Nephron (organoid): ENCODE data around the gene SEMA4C.

Source experiments
- H3K27ac Mint-ChIP-seq, 3 experiments: 2 replicates each; pipeline ENCODE4 v1.8.0; 2020; ENCODE audit warnings: mixed read lengths in 3 of 3, mild to moderate bottlenecking in 2 of 3, moderate library complexity in 1 of 3
- H3K27me3 Mint-ChIP-seq: 2 replicates; pipeline ENCODE4 v1.8.0; 2021; ENCODE audit warnings: low read depth, mild to moderate bottlenecking, moderate library complexity, mixed read lengths
- H3K36me3 Mint-ChIP-seq: 2 replicates; pipeline ENCODE4 v1.8.0; 2020; ENCODE audit warnings: low read depth, mixed read lengths
- H3K4me1 Mint-ChIP-seq: 2 replicates; pipeline ENCODE4 v1.8.0; 2020; ENCODE audit warnings: mixed read lengths
- H3K4me3 Mint-ChIP-seq, 3 experiments: 2 replicates each; pipeline ENCODE4 v1.8.0; 2020; ENCODE audit warnings: mild to moderate bottlenecking in 3 of 3, mixed read lengths in 3 of 3, moderate library complexity in 2 of 3
- H3K9me3 Mint-ChIP-seq: 2 replicates; pipeline ENCODE4 v1.8.0; 2020; ENCODE audit warnings: mixed read lengths
- CTCF ChIP-seq, 3 experiments: fragments of 200-600 bp; sonication (generic); IDR thresholded peaks; one replicate each; pipeline ENCODE4 v1.5.0; 2021; ENCODE audit warnings: antibody characterized with exemption in 3 of 3; ENCODE audit not compliant: unreplicated experiment in 3 of 3

The SEMA4C gene, protein sequence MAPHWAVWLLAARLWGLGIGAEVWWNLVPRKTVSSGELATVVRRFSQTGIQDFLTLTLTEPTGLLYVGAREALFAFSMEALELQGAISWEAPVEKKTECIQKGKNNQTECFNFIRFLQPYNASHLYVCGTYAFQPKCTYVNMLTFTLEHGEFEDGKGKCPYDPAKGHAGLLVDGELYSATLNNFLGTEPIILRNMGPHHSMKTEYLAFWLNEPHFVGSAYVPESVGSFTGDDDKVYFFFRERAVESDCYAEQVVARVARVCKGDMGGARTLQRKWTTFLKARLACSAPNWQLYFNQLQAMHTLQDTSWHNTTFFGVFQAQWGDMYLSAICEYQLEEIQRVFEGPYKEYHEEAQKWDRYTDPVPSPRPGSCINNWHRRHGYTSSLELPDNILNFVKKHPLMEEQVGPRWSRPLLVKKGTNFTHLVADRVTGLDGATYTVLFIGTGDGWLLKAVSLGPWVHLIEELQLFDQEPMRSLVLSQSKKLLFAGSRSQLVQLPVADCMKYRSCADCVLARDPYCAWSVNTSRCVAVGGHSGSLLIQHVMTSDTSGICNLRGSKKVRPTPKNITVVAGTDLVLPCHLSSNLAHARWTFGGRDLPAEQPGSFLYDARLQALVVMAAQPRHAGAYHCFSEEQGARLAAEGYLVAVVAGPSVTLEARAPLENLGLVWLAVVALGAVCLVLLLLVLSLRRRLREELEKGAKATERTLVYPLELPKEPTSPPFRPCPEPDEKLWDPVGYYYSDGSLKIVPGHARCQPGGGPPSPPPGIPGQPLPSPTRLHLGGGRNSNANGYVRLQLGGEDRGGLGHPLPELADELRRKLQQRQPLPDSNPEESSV

DNA sequence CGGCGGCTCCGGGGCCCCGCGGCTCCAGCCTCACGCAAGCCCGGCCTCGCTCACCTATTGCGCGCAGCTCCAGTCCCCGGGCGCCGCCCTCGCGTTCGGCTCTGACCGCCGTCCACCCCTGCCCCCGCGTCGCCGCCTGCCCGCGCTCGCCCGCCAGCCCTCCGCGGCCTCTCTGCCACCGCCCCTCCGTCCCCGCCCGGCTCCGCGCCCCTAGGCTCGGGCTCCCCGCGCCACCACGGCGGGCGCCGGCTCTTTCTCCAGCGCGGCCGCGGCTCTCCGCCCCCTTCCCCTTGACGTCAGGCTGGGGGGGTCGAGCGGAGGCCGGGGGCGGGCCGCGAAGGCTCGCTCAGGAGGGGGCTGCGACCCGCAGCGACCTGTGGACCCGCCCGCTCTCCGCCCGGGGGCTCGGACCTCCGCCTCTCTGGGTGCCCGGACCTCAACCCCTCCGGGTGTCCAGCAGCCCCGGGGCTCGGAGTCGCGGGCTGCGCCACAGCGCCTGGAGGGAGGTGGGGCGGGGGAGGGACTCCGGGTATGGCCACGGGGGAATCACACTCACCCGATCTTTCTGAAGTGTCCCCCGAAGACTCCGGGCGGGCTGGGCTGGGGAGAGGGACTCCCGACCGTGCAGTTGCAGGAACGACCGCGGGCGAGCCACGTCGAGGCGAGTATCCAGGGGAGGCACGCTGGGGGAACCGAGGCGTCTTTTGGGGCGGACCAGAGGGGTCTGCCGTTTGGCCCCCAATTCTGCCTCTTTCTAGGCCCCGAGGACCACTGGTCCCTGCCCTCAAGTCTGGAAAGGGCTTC, at the start of gene SEMA4C:
SEMA4C (minus strand) TSS at position 259 of the 804 bp plus-strand sequence. CDS start 2,194 bp downstream, outside the sequence.
- Mint-ChIP-seq H3K4me3 (peak within 1 kb of the TSS; percentile 88 to 94 (median 92)), H3K4me1 (peaks cover 33% of the 10 kb centered on the region)

DNA sequence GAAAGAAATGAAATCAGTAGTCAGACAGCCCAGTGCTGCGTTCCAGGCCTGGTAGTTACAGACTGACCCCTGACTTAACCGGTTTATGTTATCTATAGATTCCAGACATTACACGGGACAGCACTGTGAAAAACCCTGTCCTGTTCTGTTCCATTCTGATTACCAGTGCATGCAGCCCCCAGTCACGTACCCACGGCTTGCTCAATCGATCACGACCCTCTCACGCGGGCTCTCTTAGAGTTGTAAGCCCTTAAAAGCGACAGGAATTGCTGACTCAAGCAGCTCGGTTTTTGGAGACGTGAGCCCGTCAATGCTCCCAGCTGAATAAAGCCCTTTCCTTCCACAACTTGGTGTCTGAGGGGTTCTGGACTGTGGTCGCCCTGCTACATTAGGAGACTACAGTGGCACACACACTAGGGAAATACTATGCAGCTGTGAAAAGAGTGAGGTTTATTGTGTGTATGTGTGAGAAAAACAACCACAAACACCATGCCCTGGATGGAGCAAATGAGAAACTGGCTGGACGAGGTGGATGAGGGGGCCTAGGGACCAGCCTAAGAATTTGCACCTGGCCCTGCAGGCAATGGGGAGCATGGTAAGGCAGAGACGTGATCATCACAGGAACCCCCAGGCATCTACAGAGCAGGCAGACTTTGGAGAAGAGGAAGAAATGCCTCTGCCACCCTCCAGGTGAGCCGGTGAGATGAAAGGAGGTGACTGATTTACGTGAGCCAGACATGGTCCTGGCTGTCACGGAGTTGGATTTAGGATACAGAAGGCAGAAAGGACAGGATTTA, 49.1 kb upstream of the SEMA4C start:
- Mint-ChIP-seq H3K4me1 (peaks cover 7% of the 10 kb centered on the region), H3K36me3 (no peaks in the 10 kb centered on the region)

More for the DNA sequence above, at the start of gene SEMA4C:
- H3K36me3 Mint-ChIP-seq, result peaks cover 10% of the 10 kb centered on the region
- H3K27me3 Mint-ChIP-seq, result peaks cover 4% of the 10 kb centered on the region
- peak within 1 kb of the TSS; percentile 94 to 95 (median 94) for H3K27ac Mint-ChIP-seq
- TF ChIP-seq CTCF (IDR thresholded peaks at IDR 0.05; ENCODE audit: unreplicated experiment in 3 of 3), result no peak
- H3K9me3 Mint-ChIP-seq, result no peaks in the 10 kb centered on the region

DNA sequence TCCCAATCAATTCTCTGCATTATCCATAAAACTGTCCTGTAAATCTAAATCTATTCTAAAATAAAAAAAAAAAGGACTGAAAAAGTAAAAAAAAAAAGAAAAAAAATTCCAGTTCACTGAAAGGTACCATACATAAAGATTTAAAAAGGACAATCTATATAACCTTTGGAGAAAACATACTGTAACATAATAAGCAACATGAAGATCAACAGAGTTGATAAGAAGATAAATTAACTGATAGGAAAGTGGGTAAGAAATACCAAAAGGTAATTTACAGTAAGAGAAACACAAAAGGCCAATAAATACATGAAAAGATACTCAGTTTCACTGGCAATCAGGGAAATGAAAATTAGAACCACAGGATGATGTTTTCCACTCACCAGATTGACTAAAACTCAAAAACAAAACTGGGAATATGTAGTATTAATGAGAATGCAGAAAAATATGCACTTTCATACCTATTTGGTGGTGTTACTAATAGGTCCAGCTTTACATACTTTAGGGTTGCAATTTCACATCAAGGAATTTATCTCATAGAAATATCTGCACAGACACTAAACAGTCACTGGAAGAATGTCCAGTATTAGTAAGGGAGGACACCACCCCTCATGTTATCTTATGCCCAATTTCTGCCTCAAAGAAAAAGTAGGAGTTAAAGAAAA, 48.3 kb upstream of the SEMA4C start:
- H3K27ac Mint-ChIP-seq, result no peak overlapping the region
- H3K9me3 Mint-ChIP-seq, result no peaks in the 10 kb centered on the region
- peaks cover 12% of the 10 kb centered on the region for H3K27me3 Mint-ChIP-seq
- H3K36me3 Mint-ChIP-seq, result no peaks in the 10 kb centered on the region
- peaks cover 11% of the 10 kb centered on the region for H3K4me1 Mint-ChIP-seq
- no peak overlapping the region for H3K4me3 Mint-ChIP-seq
- no peak for TF ChIP-seq CTCF (IDR thresholded peaks at IDR 0.05; ENCODE audit: unreplicated experiment in 3 of 3)

More for the DNA sequence above, 49.1 kb upstream of the SEMA4C start:
- H3K27ac Mint-ChIP-seq, result no peak overlapping the region
- H3K9me3 Mint-ChIP-seq, result no peaks in the 10 kb centered on the region
- peaks cover 19% of the 10 kb centered on the region for H3K27me3 Mint-ChIP-seq
- no peak for TF ChIP-seq CTCF (IDR thresholded peaks at IDR 0.05; ENCODE audit: unreplicated experiment in 3 of 3)
- H3K4me3 Mint-ChIP-seq, result no peak overlapping the region

GRCh38 chr2:96916646-96917543, 47.0 kb upstream of the SEMA4C start:
- peaks cover 10% of the 10 kb centered on the region for H3K27me3 Mint-ChIP-seq
- TF ChIP-seq CTCF (IDR thresholded peaks at IDR 0.05; ENCODE audit: unreplicated experiment in 3 of 3), result no peak
- no peak overlapping the region for H3K4me3 Mint-ChIP-seq
- peaks cover 21% of the 10 kb centered on the region for H3K4me1 Mint-ChIP-seq
- H3K9me3 Mint-ChIP-seq, result no peaks in the 10 kb centered on the region
- H3K27ac Mint-ChIP-seq, result no peak overlapping the region
- no peaks in the 10 kb centered on the region for H3K36me3 Mint-ChIP-seq
